ENCODE results near the gene KRT1. TPM values are rescaled to one million over a fixed set of nuclear protein-coding genes. Genes with fewer than 3 reads are reported as not detected.
"Not testable (repeated sequence)": the region's sequence is repeated elsewhere in the genome, so short reads cannot be mapped to it uniquely, and the experiment has no call there.

Gene KRT1
- total RNA-seq, 1 experiment from 2014 or later = not detected

DNA sequence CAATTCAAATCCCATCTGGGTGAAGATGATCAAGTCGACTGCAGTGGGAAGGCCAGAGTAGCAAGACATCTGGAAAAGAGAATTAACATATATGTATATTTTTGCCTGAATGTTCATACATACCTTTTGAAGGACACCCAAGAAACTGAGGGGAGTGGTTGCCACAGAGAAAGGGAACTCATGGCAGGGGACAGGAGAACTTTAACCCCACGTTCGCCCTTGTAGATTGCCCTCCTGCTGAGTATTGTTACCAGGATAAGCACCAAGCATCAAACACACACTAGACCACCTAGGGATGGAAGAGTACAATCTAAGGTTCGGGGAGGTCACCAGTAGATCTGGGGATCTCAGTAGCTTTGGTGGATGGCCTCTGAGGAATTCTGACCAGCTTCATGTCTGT lies 9.7 kb downstream of the KRT1 start:
- no peak for DNase-seq (ENCODE audit: low read depth)
- in situ Hi-C loops (cut with HindIII; ENCODE audit: low pct_unique_long_range_greater_than_20kb, low sequenced_read_pairs) = no loop called here

DNA sequence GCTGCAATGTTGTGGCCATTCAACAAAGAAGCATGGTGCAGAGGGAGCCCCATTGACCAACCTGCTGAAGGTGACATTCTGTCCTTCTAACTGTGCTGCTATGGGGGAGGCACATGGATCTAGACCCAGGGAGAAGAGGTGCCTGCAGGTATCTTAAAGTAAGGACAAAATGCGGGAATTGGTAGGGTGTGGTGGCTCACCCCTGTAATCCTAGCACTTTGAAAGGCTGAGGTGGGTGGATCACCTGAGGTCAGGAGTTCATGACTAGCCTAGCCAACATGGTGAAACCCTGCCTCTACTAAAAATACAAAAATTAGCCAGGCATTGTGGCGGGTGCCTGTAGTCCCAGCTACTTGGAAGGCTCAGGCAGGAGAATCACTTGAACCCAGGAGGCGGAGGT lies 10.3 kb downstream of the KRT1 start:
- DNase-seq (ENCODE audit: low read depth); in situ Hi-C loops (cut with HindIII; ENCODE audit: low pct_unique_long_range_greater_than_20kb, low sequenced_read_pairs): not testable (repeated sequence)

DNA sequence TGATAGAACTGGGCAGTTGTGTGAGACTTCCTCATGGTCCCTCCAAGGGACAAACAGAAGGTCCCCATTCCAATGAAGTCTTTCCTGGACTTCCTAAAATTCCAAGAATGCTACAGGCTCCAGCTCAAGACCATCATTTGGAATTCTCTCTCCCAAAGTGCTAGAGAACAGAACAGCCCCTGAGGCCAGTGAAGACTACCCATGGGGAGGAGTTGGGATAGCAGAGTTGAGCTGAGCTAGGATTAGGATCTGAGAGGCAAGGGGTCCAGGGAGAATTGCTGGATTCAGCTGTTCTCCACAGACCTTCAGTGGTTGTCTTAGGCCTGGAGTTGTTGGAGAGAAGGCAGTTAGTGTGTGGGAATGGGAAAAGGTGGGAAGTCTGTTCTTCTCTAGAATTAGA lies 10.8 kb downstream of the KRT1 start:
- DNase-seq (ENCODE audit: low read depth) = no peak
- in situ Hi-C loops (cut with HindIII; ENCODE audit: low pct_unique_long_range_greater_than_20kb, low sequenced_read_pairs) = no loop called here

DNA sequence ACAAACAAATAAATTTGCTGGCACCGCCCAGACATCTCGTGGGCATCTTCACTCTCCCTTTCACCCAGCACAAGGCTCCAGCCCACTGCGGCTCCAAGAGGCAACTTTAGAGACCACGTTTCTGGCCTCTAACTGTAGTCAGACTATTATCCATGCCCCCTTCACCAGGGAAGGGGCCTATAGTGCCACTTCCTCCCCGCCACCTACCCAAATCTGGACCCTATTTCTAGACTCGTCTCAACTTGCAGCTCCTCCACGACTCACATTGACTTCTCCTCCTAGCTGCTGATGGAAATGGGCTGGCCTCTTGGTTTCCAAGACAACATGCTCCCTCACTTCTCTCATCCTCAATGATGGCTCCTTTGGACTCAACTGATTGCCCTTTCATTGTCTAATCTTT lies 12.3 kb downstream of the KRT1 start:
- no peak for DNase-seq (ENCODE audit: low read depth)
- in situ Hi-C loops (cut with HindIII; ENCODE audit: low pct_unique_long_range_greater_than_20kb, low sequenced_read_pairs) = no loop called here

DNA sequence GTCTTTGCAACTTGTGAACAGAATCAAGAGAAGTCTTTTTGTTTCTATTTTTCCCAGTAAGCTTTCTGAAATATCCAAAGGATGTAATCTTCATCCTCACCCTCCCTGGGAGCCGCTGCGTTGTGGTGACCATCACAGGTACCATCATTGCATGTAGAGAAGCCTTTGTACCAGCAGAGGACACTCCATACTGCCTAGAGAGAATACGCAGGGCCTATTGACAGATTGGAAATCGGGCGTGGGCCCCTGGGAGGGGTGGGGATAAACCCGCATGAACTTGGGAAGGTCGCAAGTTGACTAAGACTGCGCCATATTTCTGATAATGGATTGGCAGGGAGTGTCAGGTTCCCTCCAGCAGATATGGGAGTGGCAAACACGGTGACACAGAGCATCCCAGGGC lies 12.7 kb downstream of the KRT1 start:
- DNase-seq (ENCODE audit: low read depth) = no peak
- in situ Hi-C loops (cut with HindIII; ENCODE audit: low pct_unique_long_range_greater_than_20kb, low sequenced_read_pairs) = no loop called here

DNA sequence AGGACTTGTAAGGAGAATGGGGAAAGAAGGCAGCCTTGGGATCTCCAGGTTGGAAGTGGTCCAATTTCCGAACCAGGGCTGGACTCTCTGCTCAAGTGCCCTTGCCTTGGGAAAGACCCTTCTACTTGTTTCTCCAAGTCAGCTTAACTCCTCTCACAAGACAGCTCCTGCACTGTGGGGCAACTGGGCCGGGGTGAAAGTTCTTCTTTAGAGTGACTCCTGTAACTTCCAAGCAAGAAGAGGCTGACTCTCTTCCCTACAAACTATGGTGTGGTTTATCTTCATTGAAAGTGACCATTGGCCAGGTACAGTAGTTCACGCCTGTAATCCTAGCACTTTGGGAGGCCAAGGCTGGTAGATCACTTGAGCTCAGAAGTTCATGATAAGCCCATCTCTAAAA lies 13.7 kb downstream of the KRT1 start:
- no peak for DNase-seq (ENCODE audit: low read depth)
- in situ Hi-C loops (cut with HindIII; ENCODE audit: low pct_unique_long_range_greater_than_20kb, low sequenced_read_pairs) = no loop called here

DNA sequence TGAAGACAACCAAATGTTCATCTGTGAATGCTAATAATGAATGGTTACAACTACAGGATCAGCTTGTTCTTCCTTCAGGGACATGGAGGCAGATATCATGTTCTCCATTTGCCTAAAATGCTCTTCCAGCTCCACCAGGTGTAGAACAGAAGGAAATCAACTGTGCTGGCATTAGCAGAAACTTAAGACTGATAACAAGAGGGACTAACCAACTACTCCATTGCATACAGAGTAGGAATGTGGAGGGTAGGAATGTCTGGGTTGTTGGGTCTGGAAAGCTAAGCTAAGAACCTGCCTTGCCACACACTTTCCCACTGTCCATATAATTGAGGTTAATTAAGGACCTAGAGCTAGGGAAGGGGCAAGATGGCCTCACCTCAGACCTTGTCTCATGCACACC lies 16.8 kb downstream of the KRT1 start:
- no peak for DNase-seq (ENCODE audit: low read depth)
- in situ Hi-C loops (cut with HindIII; ENCODE audit: low pct_unique_long_range_greater_than_20kb, low sequenced_read_pairs) = no loop called here

DNA sequence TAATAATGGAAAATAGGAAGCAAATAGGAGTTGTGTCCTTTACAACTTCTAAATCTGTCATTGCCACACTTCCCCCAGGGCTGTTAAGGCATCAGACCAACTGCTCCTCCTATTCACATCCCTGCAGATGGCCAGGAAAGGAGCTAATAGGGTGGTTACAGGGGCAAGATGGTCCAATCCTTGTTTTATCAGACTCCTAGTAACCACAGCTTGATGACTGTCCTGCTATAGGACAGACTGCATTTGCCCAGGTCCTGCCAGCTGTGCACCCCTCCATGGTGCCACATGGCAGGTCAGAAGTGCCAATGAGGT lies 17.3 kb downstream of the KRT1 start:
- in situ Hi-C loops (cut with HindIII; ENCODE audit: low pct_unique_long_range_greater_than_20kb, low sequenced_read_pairs) = no loop called here
- DNase-seq (ENCODE audit: low read depth) = no peak

DNA sequence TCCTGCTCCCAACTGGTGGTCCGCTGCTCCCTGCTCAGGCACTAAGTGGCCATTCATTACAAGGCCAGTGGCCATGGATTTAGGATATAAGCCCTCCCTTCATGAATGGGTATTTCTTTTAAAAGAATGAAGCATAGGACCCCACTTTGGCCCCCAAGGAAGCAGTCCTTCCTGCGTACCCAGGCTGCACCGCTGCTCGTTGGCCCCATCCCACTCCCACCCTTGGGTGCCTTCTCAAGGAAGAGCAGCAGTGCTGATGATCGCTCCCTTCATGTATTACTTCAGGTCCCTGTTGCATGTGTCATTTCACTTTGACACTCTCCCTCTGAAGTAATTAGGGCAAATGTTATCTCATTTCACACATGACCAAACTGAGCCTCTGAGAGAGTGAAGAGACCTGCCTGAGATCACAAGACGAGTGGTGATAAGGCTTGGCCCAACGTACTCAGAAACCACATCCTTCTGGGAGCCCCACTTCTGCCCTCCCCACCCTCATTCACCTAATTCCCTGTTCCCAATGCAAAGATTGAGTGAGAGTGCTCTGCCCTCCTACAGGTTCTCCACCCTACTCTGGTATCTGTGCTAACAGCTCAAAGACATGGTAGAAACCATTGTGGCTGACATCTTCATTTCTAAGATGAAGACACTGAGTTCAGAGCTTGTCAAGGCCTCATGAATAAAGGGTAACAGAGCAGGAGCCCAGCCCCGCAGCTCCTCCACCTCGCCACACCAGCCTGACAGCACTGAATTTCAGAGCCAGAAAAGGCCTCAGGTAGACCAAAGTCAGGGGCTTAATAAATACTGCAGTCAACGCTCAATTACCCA lies 17.9 kb downstream of the KRT1 start:
- in situ Hi-C loops (cut with HindIII; ENCODE audit: low pct_unique_long_range_greater_than_20kb, low sequenced_read_pairs) = no loop called here
- no peak for DNase-seq (ENCODE audit: low read depth)

DNA sequence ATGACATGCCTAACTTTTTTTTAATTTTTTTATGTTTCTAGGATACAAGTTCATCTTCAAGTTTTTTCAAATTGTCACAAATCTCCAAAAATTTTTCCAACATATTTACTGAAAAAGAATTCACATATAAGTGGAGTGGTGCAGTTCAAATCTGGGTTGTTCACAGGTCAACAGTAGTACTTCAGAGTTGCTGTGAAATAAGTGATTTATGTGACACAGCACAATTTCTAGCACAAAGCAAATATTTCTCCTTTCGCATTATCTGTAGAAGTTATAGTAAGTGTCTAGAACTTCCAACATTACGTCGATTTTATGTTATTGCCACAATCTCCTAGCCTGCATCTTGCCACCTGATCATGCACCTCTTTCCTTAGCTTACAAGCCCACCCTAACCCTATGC lies 18.5 kb downstream of the KRT1 start:
- no peak for DNase-seq (ENCODE audit: low read depth)
- in situ Hi-C loops (cut with HindIII; ENCODE audit: low pct_unique_long_range_greater_than_20kb, low sequenced_read_pairs) = no loop called here

DNA sequence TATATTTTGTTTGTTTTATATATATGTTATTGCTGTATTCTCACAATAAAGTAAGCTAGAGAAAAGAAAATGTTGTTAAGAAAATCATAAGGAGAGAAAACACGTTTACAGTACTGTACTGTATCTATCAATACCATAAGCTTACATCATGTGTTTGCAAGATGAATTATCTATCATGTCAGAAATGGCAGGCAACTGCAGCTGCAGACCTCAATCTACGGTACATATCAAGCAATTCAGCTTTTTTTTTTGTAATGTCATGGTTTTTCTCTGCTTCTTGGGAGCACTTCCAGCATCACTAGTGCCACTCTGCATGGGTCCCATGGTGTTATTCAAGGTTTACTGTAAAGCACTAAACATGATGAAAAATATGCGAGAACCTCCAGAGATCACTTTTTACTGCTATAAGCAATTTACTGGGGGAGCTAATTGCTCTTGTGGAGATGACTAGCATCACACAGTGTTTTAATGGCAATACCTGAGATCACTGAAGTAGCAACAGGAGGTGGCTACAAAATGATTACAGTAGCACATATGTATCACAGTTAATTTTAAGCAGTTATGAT lies 19.2 kb downstream of the KRT1 start:
- DNase-seq (ENCODE audit: low read depth) = no peak
- in situ Hi-C loops (cut with HindIII; ENCODE audit: low pct_unique_long_range_greater_than_20kb, low sequenced_read_pairs) = no loop called here

DNA sequence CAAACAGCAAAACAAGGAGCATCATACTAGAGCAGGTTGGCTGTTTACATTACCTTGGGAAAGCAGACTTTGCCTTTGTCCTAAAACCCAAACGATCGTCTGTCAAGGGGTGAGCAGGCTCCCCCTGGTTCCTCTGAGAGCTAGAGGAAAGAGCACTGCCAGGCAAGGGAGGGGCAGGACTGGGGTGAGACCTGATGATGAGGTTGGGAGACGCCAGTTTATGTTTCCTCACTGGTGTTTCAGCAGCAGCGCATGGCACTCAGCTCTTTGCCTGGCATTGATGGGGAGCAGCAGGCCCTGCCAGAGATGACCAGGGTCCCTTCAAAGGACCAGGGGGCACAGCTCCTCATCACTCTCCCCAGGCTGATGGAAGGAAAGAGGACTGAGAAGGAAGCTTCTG lies 20.3 kb downstream of the KRT1 start:
- no peak for DNase-seq (ENCODE audit: low read depth)
- in situ Hi-C loops (cut with HindIII; ENCODE audit: low pct_unique_long_range_greater_than_20kb, low sequenced_read_pairs) = no loop called here

DNA sequence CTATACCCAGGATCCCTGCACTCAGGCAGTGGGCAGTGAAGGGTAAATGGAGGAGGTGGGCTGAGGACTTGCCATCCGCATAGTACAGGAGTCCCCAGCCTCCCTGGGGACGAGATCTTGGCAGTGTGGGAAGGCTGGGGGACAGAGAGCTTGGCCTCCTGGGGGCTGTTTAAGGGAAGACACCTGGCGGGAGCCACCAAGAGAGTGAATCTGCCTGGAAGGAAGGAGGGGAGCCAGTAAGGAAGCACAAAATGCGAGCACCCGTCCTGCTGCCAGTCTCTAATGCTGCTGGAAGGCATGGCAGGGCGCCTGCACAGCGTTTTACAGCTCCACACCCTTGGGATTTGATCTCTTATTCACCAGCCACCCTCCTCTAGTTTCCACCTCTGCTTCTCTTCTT lies 20.8 kb downstream of the KRT1 start:
- DNase-seq (ENCODE audit: low read depth) = no peak
- in situ Hi-C loops (cut with HindIII; ENCODE audit: low pct_unique_long_range_greater_than_20kb, low sequenced_read_pairs) = no loop called here

DNA sequence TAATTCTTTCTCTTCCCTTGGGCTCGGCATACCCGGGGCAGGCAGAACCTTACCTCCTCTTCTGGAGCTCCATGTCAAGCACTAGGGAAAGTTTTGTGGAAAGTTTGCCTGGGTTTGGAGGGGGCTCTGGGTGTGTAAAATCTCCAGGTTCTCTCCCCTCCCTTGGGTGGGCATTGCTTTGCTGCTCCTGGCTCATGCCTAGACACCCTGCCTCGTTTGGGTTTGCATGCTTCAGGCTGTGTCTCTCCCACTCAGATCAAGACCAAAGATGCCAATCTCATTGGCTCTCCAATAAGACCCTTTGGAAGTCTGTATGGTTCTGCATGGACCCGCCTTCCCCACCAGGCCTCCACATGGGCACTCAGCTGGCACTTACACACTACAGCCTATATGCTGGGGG lies 22.0 kb downstream of the KRT1 start:
- in situ Hi-C loops (cut with HindIII; ENCODE audit: low pct_unique_long_range_greater_than_20kb, low sequenced_read_pairs) = no loop called here
- DNase-seq (ENCODE audit: low read depth) = no peak

DNA sequence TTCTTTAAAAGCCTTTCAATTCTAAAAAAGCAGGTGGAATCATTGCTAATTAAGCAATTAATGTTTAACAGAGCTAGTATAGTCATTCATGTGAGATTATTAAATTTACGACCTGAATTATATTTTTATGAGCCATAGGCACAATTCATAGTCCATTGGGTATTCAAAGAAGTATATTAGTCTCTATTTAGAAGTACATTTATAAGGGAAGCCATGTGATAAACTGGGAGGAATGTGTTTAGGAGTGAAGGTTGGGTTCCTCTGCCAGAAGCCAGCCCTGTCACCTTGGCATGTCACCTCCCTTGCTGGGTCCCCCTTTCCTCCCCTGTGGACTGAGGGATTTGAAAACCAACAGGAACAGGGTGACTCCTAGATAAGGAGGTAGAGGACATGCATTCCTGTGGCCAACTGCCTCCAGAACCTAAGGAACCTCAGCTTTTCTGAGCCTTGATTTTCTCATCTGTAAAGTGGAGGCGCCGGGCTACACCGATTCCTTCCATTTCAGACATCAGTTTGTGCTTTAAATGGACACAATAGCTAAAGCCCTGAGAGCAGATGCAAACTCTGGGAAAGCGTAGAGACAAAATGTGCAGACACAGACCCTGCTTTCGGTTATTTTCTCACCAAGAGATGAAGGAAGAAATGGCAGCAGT lies 22.8 kb downstream of the KRT1 start:
- in situ Hi-C loops (cut with HindIII; ENCODE audit: low pct_unique_long_range_greater_than_20kb, low sequenced_read_pairs) = no loop called here
- DNase-seq (ENCODE audit: low read depth) = no peak

DNA sequence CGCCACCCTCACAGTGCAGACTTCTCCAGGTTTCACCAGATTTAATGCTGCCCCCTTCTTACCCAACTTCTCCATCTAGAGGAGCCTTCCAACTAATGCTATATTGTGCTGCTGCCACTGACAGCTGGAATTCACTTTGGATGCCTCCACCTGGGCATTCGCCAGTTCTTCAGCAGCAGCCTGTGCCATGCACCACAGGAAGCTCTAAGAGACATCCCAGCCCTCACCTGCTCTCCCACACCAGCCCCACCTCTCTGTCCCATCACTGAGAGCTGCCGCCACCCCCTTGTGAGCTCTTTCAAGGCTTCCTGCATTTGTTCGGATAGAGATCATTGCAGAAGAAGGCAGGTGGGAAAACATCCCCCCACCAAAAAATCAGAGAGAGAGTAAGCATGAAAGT lies 23.6 kb downstream of the KRT1 start:
- DNase-seq (ENCODE audit: low read depth) = no peak
- in situ Hi-C loops (cut with HindIII; ENCODE audit: low pct_unique_long_range_greater_than_20kb, low sequenced_read_pairs) = no loop called here

DNA sequence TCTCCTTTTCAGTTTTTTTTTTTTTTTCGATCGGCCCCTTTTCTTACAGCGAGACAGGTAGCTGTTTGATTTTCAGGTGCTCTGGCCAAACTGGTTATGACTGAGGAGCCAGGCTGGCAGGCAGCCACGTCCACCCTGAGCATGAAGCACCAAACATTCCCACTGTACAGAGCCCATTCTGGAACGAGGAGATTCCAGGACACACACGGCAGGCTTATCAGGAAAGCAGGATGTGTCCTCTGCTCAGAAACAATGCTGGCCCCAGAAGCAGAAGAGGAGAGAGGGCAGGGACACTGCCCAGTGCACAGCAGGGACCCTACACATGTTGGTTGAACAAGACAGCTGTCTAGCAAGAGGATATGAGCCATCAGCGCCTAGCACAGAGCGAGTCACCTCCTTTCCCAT lies 24.5 kb downstream of the KRT1 start:
- in situ Hi-C loops (cut with HindIII; ENCODE audit: low pct_unique_long_range_greater_than_20kb, low sequenced_read_pairs) = no loop called here
- no peak for DNase-seq (ENCODE audit: low read depth)

DNA sequence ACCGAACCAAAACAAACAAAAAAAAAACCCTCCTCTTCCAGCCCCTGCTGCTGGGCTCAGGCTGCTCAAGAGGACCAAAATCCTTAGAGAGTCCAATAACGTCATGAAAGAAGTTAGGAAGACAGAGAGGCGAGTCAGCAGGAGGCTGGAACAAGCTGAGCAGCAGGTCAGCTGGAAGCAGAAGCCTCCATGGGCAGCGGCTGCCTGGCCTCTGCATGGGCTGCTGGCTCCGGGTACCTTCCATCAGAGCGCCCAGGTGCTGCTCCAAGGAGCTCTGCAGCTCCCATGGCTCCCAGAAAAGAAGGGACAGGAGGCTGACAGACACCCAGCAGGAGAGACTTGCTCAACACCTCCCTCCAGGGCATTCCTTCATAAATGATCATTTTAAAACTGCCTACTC lies 25.0 kb downstream of the KRT1 start:
- in situ Hi-C loops (cut with HindIII; ENCODE audit: low pct_unique_long_range_greater_than_20kb, low sequenced_read_pairs) = no loop called here
- DNase-seq (ENCODE audit: low read depth) = no peak

DNA sequence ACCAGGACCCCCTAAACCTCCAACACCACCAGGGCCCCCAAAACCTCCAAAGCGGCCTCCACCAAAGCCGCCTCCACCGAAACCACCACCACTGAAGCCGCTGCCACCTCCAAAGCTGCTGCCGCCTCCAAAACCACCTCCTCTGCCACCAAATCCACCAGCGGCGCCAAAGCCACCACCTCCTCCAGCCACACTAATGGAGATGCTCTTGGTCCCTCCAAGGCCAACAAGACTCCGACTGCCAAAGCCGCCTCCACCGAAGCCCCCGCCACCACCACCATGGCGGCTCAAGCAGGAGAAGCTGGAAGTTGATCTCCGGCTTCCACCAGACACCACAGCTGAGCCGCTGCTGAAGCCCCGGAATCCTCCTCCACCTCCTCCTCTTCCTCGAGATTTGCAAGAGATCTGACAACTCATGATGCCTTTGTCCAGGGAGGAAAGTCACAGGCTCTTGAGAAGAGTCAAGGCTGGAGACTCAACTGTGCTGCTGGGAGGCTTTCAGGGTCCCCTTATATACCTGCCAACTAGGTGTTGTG lies 28.4 kb downstream of the KRT1 start, which contains the start of gene KRT2:
Gene KRT2, minus strand, starts transcription at position 486 of the 536 bp plus-strand sequence. Its CDS starts 69 bp downstream, at position 417.
- in situ Hi-C loops (cut with HindIII; ENCODE audit: low pct_unique_long_range_greater_than_20kb, low sequenced_read_pairs) = no loop called here
- DNase-seq (ENCODE audit: low read depth) = no peak
